Neural progenitor cell (in vitro differentiated cells): ENCODE measurements around the gene ANKRA2.

Experiments used
- CTCF ChIP-seq: fragments of 200-600 bp; sonication (generic); IDR thresholded peaks from 2 replicates; pipeline ENCODE4 v1.5.1; 2017; ENCODE audit warnings: antibody characterized with exemption, mild to moderate bottlenecking
- EZH2 ChIP-seq: fragments of 200-600 bp; sonication (generic); IDR thresholded peaks from 2 replicates; pipeline ENCODE4 v1.6.1; 2017; ENCODE audit warnings: antibody characterized with exemption, mild to moderate bottlenecking, moderate library complexity

- TF ChIP-seq EZH2 = no peak
- TF ChIP-seq CTCF = no peak
Observed at GRCh38 chr5:73514418-73514817, 51.0 kb downstream of the ANKRA2 start.
